ENCODE data around the gene SLC22A2.

DNA sequence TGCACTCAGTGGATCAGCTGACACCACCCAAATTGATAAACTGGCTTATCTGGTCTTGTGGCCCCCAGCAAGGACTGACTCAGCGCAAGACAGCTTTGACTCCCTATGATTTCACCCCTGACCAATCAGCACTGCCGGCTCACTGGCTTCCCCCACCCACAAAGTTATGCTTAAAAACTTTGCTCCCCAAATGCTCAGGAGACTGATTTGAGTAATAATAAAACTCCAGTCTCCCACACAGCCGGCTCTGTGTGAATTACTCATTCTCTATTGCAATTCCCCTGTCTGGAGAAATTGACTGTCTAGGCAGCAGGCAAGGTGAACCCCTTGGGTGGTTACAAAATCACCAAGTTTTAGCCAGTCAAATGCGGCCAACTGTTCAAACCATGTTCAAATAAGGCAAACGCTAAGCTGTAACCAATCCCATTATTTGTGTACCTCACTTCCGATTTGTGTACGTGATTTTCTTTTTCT, 32.5 kb downstream of the SLC22A2 start:
- TF ChIP-seq, protein P1, sequence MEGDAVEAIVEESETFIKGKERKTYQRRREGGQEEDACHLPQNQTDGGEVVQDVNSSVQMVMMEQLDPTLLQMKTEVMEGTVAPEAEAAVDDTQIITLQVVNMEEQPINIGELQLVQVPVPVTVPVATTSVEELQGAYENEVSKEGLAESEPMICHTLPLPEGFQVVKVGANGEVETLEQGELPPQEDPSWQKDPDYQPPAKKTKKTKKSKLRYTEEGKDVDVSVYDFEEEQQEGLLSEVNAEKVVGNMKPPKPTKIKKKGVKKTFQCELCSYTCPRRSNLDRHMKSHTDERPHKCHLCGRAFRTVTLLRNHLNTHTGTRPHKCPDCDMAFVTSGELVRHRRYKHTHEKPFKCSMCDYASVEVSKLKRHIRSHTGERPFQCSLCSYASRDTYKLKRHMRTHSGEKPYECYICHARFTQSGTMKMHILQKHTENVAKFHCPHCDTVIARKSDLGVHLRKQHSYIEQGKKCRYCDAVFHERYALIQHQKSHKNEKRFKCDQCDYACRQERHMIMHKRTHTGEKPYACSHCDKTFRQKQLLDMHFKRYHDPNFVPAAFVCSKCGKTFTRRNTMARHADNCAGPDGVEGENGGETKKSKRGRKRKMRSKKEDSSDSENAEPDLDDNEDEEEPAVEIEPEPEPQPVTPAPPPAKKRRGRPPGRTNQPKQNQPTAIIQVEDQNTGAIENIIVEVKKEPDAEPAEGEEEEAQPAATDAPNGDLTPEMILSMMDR (conservative IDR thresholded peaks at IDR 0.05; ENCODE audit: low read length) = no peak
- no peak for TF ChIP-seq EZH2phosphoT487 (IDR thresholded peaks at IDR 0.05; ENCODE audit: borderline replicate concordance)

All from Loucy (cell line).